HCT116 (cell line): Measurements from ENCODE around the gene CYP4A22. TPM values are rescaled to one million over a fixed set of nuclear protein-coding genes. Genes with fewer than 3 reads are reported as not detected.
"Not testable (repeated sequence)": the region's sequence is repeated elsewhere in the genome, so short reads cannot be mapped to it uniquely, and the experiment has no call there.

Experiments
- ATAC-seq: fragments of 200-7000 bp; cut with Tn5 transposase; 2 replicates; pipeline ENCODE4 v1.9.1; 2020; ENCODE audit warnings: mild to moderate bottlenecking, moderate library complexity
- BruUV-seq: library from RNA; stranded (reverse); fragments of 400-500 nt; replicated peaks from 2 replicates; lab custom pipeline; 2021; lab: Mats Ljungman, UMichigan
- CTCF ChIA-PET: fragments of 300-600 bp; sonication (Branson Sonifier 250); formaldehyde crosslinking; loops from one replicate; lab custom pipeline; 2021; ENCODE audit warnings: antibody characterized with exemption; lab: Charles Lee
- POLR2A ChIA-PET: fragments of 300-600, 350-600 bp; sonication (Branson Sonifier 250); formaldehyde crosslinking; loops from one replicate; lab custom pipeline; 2021; ENCODE audit warnings: antibody characterized with exemption; lab: Charles Lee
- RAD21 ChIA-PET, 2 experiments: fragments of 300-600 bp; sonication (Branson Sonifier 250); formaldehyde crosslinking; loops; one replicate each; lab custom pipeline; 2023; ENCODE audit warnings: low total read pairs in 2 of 2; ENCODE audit not compliant: uncharacterized antibody in 2 of 2, unreplicated experiment in 2 of 2, low non-redundant PET in 1 of 2; lab: Charles Lee
- DNase-seq: peaks from one replicate; pipeline ENCODE4 v3.0.0-alpha.2; 2010; ENCODE audit warnings: low read depth, low spot score
- H2AFZ ChIP-seq: fragments of 200-600 bp; shearing (Covaris generic), sonication (generic); 2 replicates; pipeline ENCODE4 v1.6.1; 2017; ENCODE audit warnings: low read depth, mixed run types, mixed read lengths, antibody characterized with exemption, low read length; ENCODE audit not compliant: poor library complexity, severe bottlenecking
- H3K27ac ChIP-seq: 2 replicates; pipeline ENCODE4 v1.5.1; 2012; ENCODE audit warnings: low read depth, low read length
- H3K27me3 ChIP-seq: fragments of 200-600 bp; sonication (generic); 2 replicates; pipeline ENCODE4 v1.6.1; 2016; ENCODE audit warnings: mixed run types, low read length, mixed read lengths; ENCODE audit not compliant: insufficient read depth
- H3K36me3 ChIP-seq, 2 experiments: fragments of 200-500 bp in 1 of 2; fragments of 200-600 bp in 1 of 2; sonication (Bioruptor generic) in 1 of 2; sonication (generic) in 1 of 2; 2 replicates each; pipeline versions ENCODE4 v1.5.1 to v1.6.1; 2014 to 2016; ENCODE audit warnings: low read length in 2 of 2, inconsistent platforms in 1 of 2, mixed read lengths in 1 of 2, mixed run types in 1 of 2; ENCODE audit not compliant: insufficient read depth in 2 of 2, control insufficient read depth in 1 of 2
- H3K4me1 ChIP-seq, 2 experiments: fragments of 200-600 bp in 1 of 2; sonication (generic) in 1 of 2; 2 replicates each; pipeline versions ENCODE4 v1.5.1 to v1.6.1; 2012 to 2017; ENCODE audit warnings: low read length in 2 of 2, inconsistent platforms in 1 of 2, mild to moderate bottlenecking in 1 of 2, mixed read lengths in 1 of 2, mixed run types in 1 of 2, moderate library complexity in 1 of 2; ENCODE audit not compliant: insufficient read depth in 2 of 2, control insufficient read depth in 1 of 2
- H3K4me2 ChIP-seq: fragments of 200-600 bp; sonication (generic); 2 replicates; pipeline ENCODE4 v1.6.1; 2017; ENCODE audit warnings: mixed run types, low read length, mixed read lengths
- H3K4me3 ChIP-seq, 2 experiments: fragments of 200-600 bp in 1 of 2; sonication (generic) in 1 of 2; replicated peaks in 1 of 2; 2 replicates each; pipeline ENCODE4 v1.5.1; 2011 to 2016; ENCODE audit warnings: low read length in 2 of 2, control low read depth in 1 of 2, low read depth in 1 of 2, mild to moderate bottlenecking in 1 of 2, mixed read lengths in 1 of 2, mixed run types in 1 of 2
- H3K79me2 ChIP-seq: fragments of 200-600 bp; sonication (generic); 2 replicates; pipeline ENCODE4 v1.6.1; 2017; ENCODE audit warnings: mild to moderate bottlenecking, mixed run types, low read length, moderate library complexity, mixed read lengths; ENCODE audit not compliant: insufficient read depth
- H3K9ac ChIP-seq: fragments of 200-600 bp; sonication (generic); 2 replicates; pipeline ENCODE4 v1.6.1; 2016; ENCODE audit warnings: low read length, mixed read lengths
- H3K9me2 ChIP-seq: fragments of 200-600 bp; sonication (generic), shearing (Covaris generic); 2 replicates; pipeline ENCODE4 v1.6.1; 2017; ENCODE audit warnings: mixed run types, mild to moderate bottlenecking, moderate library complexity; ENCODE audit not compliant: insufficient read depth
- H3K9me3 ChIP-seq, 2 experiments: fragments of 200-500 bp in 1 of 2; fragments of 200-600 bp in 1 of 2; sonication (Bioruptor generic) in 1 of 2; sonication (generic) in 1 of 2; 2 replicates each; pipeline ENCODE4 v1.6.1; 2014 to 2017; ENCODE audit warnings: low read length in 2 of 2, mixed read lengths in 2 of 2, inconsistent platforms in 1 of 2, low read depth in 1 of 2, mild to moderate bottlenecking in 1 of 2, mixed run types in 1 of 2, moderate library complexity in 1 of 2; ENCODE audit not compliant: control insufficient read depth in 1 of 2, insufficient read depth in 1 of 2
- H4K20me1 ChIP-seq: fragments of 200-600 bp; sonication (generic), shearing (Covaris generic); 2 replicates; pipeline ENCODE4 v1.6.1; 2017; ENCODE audit warnings: mixed run types, mild to moderate bottlenecking, moderate library complexity; ENCODE audit not compliant: insufficient read depth
- CBX3 ChIP-seq: IDR thresholded peaks from 2 replicates; pipeline ENCODE4 v1.6.1; 2012; ENCODE audit warnings: low read depth
- CEBPB ChIP-seq: IDR thresholded peaks from 2 replicates; pipeline ENCODE4 v1.6.1; 2012; ENCODE audit warnings: low read depth
- CTCF ChIP-seq, 3 experiments: fragments of 200-600 bp in 1 of 3; sonication (generic) in 1 of 3; IDR thresholded peaks in 2 of 3; conservative IDR thresholded peaks in 1 of 3; 2 replicates each; pipeline ENCODE4 v1.5.1; 2012 to 2017; ENCODE audit warnings: low read depth in 2 of 3, low read length in 2 of 3, antibody characterized with exemption in 1 of 3, borderline replicate concordance in 1 of 3, control low read depth in 1 of 3, mild to moderate bottlenecking in 1 of 3, mixed read lengths in 1 of 3, mixed run types in 1 of 3, moderate library complexity in 1 of 3; ENCODE audit not compliant: insufficient read depth in 1 of 3
- EGR1 ChIP-seq: IDR thresholded peaks from 2 replicates; pipeline ENCODE4 v1.6.1; 2012; ENCODE audit warnings: low read depth
- JUND ChIP-seq: IDR thresholded peaks from 2 replicates; pipeline ENCODE4 v1.6.1; 2012
- RAD21 ChIP-seq: IDR thresholded peaks from 2 replicates; pipeline ENCODE4 v1.6.1; 2012; ENCODE audit warnings: low read depth, mild to moderate bottlenecking
- intact Hi-C: fragments of 100-400 bp; cut with micrococcal nuclease; formaldehyde crosslinking; loops from 2 replicates; pipeline ENCODE4 v1.10.0; 2022
- total RNA-seq: library from RNA; stranded (reverse); gene quantifications from one replicate; pipeline ENCODE4 v1.2.1, GENCODE V29; 2021; ENCODE audit not compliant: unreplicated experiment

CYP4A22 gene
- total RNA-seq, 1 experiment from 2014 or later = not detected

GRCh38 chr1:47091476-47091875, 45.8 kb upstream of the CYP4A22 start:
- H4K20me1 ChIP-seq, POLR2A ChIA-PET, H3K4me1 ChIP-seq, DNase-seq, H3K9me2 ChIP-seq, H3K9ac ChIP-seq, BruUV-seq, H3K9me3 ChIP-seq, H3K4me3 ChIP-seq, H3K36me3 ChIP-seq, H2AFZ ChIP-seq, H3K4me2 ChIP-seq, H3K79me2 ChIP-seq, H3K27me3 ChIP-seq, H3K27ac ChIP-seq, RAD21 ChIA-PET: not testable (repeated sequence)
- peak; percentile 78 for ATAC-seq
- CTCF ChIA-PET = interaction anchor here (1.3 kb wide), 1 partner anchor 87 kb away, joined by 3 read pairs; no protein-coding TSS in a partner anchor
- TF ChIP-seq CBX3 (0 out of 2 replicates have a peak, but pooled peaks have one; percentile 41), RAD21 (peak; percentile 48), CTCF (IDR thresholded peaks at IDR 0.05 in 2 of 3, conservative IDR thresholded peaks at IDR 0.05 in 1 of 3; ENCODE audit: borderline replicate concordance in 1 of 3, insufficient read depth in 1 of 3, low read depth in 2 of 3, low read length in 2 of 3) (peak; percentile 17 to 51 (median 35); a peak in 3 of 6 replicates)
- intact Hi-C loops = loop anchor here (5.0 kb wide), 1 partner anchor 214 kb away; no protein-coding TSS in a partner anchor

- no peak overlapping the region for H3K9ac ChIP-seq
- peaks cover 0 to 15% of the 10 kb centered on the region in 2 experiments; a peak in 2 of 4 replicates for H3K4me1 ChIP-seq
- H3K4me3 ChIP-seq = no peak overlapping the region
- ChIA-PET CTCF (no interaction called here), POLR2A (no interaction called here), RAD21 (no interaction called here)
- DNase-seq (no peak), ATAC-seq (peak; percentile 59)
- H2AFZ ChIP-seq = no peak overlapping the region
- no peaks in the 10 kb centered on the region for H3K79me2 ChIP-seq
- H3K27ac ChIP-seq = no peak overlapping the region
- H3K27me3 ChIP-seq = no peaks in the 10 kb centered on the region
- H3K9me3 ChIP-seq = no peaks in the 10 kb centered on the region
- H3K9me2 ChIP-seq = no peaks in the 10 kb centered on the region
- H3K4me2 ChIP-seq = no peak overlapping the region
- peak in 1 of 3 experiments; percentile 11; a peak in 1 of 6 replicates for TF ChIP-seq CTCF (IDR thresholded peaks at IDR 0.05 in 2 of 3, conservative IDR thresholded peaks at IDR 0.05 in 1 of 3; ENCODE audit: borderline replicate concordance in 1 of 3, insufficient read depth in 1 of 3, low read depth in 2 of 3, low read length in 2 of 3)
- TF ChIP-seq RAD21 = 0 out of 2 replicates have a peak, but pooled peaks have one; percentile 21
- no peak for TF ChIP-seq CEBPB
- no peak for TF ChIP-seq EGR1
- TF ChIP-seq JUND = 0 out of 2 replicates have a peak, but pooled peaks have one; percentile 13
- no peaks in the 10 kb centered on the region for H3K36me3 ChIP-seq
- intact Hi-C loops = no loop called here
- H4K20me1 ChIP-seq = no peaks in the 10 kb centered on the region
- BruUV-seq = no TSS peak
Observed at GRCh38 chr1:47104816-47105215, 32.4 kb upstream of the CYP4A22 start.
